ENCODE data around the gene USP3.

The USP3 gene

GRCh38 chr15:63461230-63461985, 43.0 kb upstream of the USP3 start:
- H3K27ac ChIP-seq: peak overlapping the region; percentile 42
- TF ChIP-seq ZFX (IDR thresholded peaks at IDR 0.05): no peak
- TF ChIP-seq, protein P1, sequence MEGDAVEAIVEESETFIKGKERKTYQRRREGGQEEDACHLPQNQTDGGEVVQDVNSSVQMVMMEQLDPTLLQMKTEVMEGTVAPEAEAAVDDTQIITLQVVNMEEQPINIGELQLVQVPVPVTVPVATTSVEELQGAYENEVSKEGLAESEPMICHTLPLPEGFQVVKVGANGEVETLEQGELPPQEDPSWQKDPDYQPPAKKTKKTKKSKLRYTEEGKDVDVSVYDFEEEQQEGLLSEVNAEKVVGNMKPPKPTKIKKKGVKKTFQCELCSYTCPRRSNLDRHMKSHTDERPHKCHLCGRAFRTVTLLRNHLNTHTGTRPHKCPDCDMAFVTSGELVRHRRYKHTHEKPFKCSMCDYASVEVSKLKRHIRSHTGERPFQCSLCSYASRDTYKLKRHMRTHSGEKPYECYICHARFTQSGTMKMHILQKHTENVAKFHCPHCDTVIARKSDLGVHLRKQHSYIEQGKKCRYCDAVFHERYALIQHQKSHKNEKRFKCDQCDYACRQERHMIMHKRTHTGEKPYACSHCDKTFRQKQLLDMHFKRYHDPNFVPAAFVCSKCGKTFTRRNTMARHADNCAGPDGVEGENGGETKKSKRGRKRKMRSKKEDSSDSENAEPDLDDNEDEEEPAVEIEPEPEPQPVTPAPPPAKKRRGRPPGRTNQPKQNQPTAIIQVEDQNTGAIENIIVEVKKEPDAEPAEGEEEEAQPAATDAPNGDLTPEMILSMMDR (conservative IDR thresholded peaks at IDR 0.05): no peak

GRCh38 chr15:63462088-63462487, 42.3 kb upstream of the USP3 start:
- no peak for TF ChIP-seq ZFX (IDR thresholded peaks at IDR 0.05)
- TF ChIP-seq, protein P1 (conservative IDR thresholded peaks at IDR 0.05): no peak
- peak overlapping the region; percentile 66; the same call in 1 of the 2 replicates for H3K27ac ChIP-seq

DNA sequence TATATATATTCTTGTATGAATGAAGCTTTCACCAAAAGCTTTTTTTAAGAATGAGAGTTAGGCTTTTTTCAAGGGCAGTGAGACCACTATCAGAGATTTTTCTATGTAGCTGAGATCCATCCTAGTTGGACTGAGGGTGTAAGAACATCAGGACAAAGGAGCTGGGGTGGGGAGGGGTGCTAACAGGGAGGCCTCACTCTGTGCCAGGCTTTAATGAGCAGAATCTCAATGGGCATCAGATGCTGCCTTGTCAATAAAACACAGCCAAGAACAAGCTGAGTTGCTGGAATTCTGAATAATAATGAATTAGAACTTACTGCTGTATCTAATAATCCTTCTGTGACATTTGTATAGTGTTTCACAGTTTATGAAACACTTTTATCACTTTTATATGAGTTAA, 41.4 kb upstream of the USP3 start:
- peak overlapping the region; percentile 66 for H3K27ac ChIP-seq
- TF ChIP-seq ZFX (IDR thresholded peaks at IDR 0.05): no peak
- TF ChIP-seq, protein P1 (conservative IDR thresholded peaks at IDR 0.05): no peak

DNA sequence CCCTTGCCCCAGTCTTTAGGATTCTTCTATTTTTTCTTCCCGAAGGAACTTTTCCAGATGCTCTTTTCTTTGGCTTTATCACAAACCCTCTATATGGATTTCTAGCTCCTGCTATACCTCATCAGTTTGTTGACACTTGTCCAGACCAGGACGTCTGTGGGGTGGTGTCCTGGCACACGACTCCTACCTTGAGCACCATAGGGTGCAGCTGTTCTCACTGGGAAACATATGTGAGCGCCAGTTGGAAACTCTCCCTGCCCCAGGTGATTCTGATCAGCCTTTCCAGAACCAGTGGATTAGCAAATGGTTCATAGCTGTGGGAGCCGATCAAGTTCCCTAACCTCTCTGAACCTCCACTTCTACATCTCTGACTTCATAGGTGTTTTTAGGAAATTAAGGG, 40.6 kb upstream of the USP3 start:
- H3K27ac ChIP-seq: peak overlapping the region; percentile 66
- TF ChIP-seq ZFX (IDR thresholded peaks at IDR 0.05): no peak
- TF ChIP-seq, protein P1 (conservative IDR thresholded peaks at IDR 0.05): no peak

DNA sequence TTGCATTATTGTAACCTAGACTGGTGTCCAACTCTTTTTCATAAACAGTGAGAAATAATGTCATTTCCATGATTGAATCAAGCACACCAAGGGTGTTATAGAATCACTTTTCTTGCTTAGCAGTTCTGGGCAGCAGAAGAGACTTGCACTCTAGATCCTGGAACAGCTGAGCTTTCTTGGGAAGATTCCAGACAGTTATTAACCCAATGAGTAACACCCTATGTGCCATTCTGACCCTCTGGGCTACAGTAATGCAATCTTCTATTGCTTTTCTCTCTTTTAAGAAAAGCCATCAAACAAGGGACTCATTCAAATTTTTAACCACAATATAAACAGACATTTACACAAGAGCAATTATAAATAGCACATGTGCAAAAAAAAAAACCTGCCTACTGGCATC, 39.3 kb upstream of the USP3 start:
- no peak overlapping the region for H3K27ac ChIP-seq
- TF ChIP-seq ZFX (IDR thresholded peaks at IDR 0.05): no peak
- TF ChIP-seq, protein P1 (conservative IDR thresholded peaks at IDR 0.05): no peak

- no peak for TF ChIP-seq ZFX (IDR thresholded peaks at IDR 0.05)
- TF ChIP-seq, protein P1 (conservative IDR thresholded peaks at IDR 0.05): peak; percentile 84
- peak overlapping the region; percentile 64 for H3K27ac ChIP-seq
These were observed 37.8 kb upstream of the USP3 start for GRCh38 chr15:63466378-63467192.

DNA sequence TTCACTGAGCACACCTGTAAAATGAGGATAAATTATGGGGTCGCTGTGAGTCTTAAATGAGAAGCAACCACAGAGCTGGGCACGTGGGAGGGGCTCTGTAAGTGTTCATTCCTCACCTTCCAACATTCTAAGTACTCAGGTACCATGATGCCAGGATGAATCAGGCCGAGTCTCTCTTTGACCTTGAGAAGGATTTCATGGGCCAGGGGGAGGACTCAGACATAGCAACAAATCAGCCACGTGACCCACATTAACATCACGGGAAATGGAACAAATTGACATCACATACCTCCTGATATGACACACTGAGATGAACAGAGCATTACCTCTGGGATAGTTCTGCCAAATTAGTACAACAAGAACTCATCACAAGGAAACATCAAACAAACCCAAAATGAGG, 35.2 kb upstream of the USP3 start:
- no peak overlapping the region for H3K27ac ChIP-seq
- no peak for TF ChIP-seq ZFX (IDR thresholded peaks at IDR 0.05)
- TF ChIP-seq, protein P1 (conservative IDR thresholded peaks at IDR 0.05): no peak
